CD4-positive, alpha-beta T cell treated with Interleukin-4 for 4 hours (primary cell): ENCODE data around the gene ATP2B3.
A peak's percentile ranks its signal among the peaks of the same experiment; 100 is the strongest.

ENCODE experiments used
- DNase-seq: peaks from one replicate; pipeline ENCODE4 v3.0.0-alpha.2; 2020

The ATP2B3 gene

DNA sequence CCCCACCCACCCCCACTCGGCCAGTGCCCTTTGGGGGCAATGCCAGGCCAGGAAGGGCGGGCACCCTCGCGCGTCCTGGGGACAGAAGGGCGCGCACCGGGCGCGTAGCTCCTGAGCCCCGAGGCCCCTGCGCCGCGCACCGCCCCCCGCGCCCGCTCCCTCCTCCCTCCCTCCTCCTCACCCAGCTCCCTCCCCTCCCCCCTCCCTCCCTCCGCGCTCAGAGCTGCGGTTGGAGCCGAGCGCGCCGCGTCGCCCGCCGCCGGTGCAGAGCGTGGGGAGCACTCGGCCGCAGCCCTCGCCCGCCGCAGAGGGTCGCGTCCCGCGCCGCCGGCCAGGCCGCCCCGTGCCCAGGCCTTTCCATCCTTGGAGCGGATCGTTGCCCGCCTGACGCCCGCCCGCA is at the start of gene ATP2B3:
Gene ATP2B3 (plus strand): TSS at position 220 of the 400 bp plus-strand sequence. CDS start 18,606 bp downstream, outside the sequence.
- DNase-seq = no peak

- DNase-seq = no peak
Measured at GRCh38 chrX:153468008-153468580, 49.3 kb upstream of the ATP2B3 start.

GRCh38 chrX:153469811-153470410 is 47.5 kb upstream of the ATP2B3 start:
- peak; percentile 0 for DNase-seq

- peak; percentile 87 for DNase-seq
Measured at GRCh38 chrX:153470411-153471363, 46.8 kb upstream of the ATP2B3 start, which contains the start of gene HAUS7. Gene HAUS7 (minus strand): TSS chrX:153470576. CDS start chrX:153470557, 19 bp downstream.

DNA sequence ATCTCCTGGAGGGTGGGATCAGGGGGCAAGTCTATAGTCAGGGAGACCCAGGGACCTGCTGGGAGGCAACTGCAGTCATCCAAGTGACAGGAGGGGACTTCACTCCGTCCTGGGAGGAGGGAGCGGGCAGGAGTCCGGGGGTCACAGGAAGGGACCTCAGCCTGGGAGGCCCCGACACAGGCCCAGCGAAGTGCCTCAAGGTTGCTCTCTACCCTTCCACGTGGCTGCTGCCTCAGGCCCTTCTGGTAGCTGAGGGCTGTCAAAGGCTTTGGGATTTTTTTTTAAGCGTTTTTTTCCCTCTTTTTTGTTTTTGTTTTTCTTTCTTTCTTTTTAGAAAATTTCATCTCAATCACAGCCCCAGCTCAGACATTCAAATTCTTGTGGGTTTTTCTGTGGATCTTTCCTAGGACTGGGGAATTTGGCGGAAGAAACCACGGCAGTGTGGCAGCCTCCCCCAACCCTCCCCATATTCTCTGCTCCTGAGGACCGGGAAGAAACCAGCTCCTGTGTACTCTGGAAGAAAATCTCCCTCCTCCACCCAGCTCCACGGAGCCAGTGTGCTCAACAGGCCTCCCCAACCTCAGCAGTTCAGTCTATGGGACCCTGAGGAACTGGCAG is 45.7 kb upstream of the ATP2B3 start:
- no peak for DNase-seq

DNA sequence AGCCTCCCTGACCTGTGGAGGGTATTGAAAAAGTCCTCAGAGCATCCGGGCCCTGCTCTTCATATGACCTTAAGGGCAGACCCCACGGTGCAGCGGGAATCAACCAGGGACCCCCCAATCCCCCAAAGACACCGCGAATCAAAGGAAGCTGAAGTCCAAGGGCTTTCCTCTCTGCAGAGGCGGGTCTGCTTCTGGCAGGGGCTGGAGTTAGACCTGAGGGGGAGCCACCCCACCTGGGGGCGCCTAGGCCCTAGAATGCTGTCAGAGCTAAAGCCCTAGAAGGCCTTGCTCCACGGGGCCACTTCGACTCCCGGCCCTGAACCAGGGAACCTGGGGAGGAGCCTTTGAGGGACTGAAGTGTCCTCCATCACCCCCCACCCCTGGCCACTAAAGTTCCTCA is 44.3 kb upstream of the ATP2B3 start:
- DNase-seq = no peak

GRCh38 chrX:153474266-153474665 is 43.2 kb upstream of the ATP2B3 start:
- no peak for DNase-seq

GRCh38 chrX:153474718-153475117 is 42.7 kb upstream of the ATP2B3 start:
- peak; percentile 30 for DNase-seq

DNA sequence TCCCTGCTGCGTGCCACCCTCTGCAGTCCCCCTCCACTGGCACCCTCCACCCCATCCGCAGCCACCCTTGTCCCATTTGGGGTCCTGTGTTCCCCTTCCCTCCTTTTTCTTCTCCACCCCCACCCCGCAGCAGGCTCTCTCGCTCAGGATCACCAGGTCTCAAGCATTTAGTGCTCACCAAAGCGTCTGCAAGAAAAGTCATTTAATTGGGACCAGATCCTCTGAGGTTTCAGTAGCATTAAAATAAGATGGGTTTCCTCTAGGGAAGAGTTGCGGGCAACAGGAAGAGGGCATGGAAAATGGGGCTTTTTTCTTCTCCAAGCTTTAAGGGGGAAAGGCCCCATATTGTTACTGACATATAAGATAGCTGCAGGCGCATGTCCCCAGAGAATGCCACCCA is 42.2 kb upstream of the ATP2B3 start:
- no peak for DNase-seq

- DNase-seq = no peak
Measured at GRCh38 chrX:153475751-153476281, 41.6 kb upstream of the ATP2B3 start.

DNA sequence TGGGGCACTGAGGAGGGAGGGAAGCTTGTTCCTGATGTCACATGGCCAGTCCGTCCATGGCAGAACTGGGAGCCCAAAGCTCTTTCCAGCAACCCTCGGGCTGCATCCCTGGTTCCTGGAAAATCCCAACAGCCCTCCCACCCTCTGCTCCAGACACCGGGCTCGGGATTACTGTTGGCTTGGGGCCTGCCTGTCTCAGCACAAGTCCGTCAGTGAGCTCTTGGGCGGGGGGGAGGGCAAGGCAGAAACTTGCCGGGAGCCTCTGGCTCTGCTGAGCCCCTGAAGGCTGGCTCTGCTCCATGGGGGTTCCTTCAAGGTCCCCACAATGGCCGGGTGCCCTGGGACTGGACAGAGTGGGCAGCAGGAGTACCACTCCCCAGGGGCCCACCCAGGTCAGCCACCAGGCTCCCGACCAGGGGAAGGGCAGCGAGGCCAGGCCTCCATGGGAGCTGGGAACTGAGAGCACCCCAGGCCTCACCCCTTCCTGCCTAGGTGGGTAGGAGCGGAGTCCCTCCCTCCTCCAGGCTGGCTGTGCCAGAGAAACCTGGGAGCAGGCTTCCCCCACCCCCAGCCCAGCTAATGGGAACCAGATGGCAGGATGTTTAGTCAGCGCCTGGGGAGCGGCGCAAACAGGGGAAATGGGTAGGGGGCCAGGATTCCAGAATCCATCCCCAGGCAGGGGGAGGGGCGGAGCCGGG is 40.6 kb upstream of the ATP2B3 start:
- DNase-seq = no peak

- no peak for DNase-seq
Measured at GRCh38 chrX:153477364-153477857, 40.0 kb upstream of the ATP2B3 start.

DNA sequence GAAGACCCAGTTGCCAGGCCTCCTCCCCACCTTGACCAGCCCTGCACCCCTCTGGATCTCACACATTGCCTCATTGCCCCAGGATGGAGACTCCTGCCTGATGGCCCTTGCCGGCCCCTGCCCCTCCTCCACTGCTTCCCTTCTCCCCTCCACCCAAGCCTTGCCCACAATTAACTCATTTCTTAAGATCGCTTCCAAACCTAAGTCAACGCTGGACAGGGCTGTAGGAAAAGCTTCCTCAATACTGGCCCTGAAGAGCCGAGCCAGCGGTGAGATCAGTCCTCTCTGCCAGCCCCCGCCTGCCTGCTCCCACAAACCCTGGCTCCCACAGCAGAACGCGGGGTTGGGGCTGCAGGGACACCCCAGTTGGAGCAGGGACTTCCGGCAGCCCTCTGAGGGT is 39.5 kb upstream of the ATP2B3 start:
- DNase-seq = no peak

DNA sequence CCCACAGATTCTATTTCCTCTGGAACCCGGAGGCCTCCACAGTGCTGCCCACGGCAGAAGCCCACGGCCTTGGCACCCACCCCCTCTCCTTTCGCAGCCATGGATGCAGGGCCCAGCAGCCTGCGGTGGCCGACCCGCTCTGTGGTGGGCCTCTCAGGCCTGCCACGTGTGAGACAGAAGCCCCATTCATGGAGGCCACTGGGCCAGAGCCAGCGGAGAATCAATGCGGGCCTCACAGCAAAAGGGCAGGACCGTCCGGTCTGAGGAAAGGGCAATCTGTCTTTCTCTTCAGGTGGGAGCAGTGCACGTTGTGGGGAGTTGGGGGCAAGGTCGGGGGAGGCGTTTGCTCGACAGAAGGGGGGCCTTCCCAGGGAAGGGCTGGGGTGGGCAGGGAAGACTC is 38.7 kb upstream of the ATP2B3 start:
- DNase-seq = no peak

DNA sequence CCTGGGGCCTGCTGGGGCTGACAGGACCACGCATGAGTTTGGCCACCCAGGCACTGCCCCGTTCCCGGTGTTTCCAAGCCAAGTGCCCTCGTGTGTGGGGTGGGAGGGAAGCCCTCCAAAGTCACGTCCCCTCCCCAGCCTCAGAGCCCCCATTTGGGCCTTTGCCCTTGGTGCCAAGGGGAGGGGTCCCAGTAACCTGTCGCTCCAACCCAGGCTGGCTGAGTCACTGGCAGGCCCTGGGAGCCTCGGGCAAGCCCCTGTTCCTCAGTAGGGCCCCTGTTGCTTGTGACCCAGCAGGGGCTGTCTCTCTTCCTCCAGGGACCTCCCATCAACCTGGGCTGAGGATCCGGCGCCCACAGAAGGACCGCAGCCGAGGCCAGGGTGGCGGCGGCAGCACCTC is 36.4 kb upstream of the ATP2B3 start:
- no peak for DNase-seq

- no peak for DNase-seq
Measured at GRCh38 chrX:153482376-153483015, 34.9 kb upstream of the ATP2B3 start.

GRCh38 chrX:153485396-153486080 is 31.9 kb upstream of the ATP2B3 start:
- DNase-seq = no peak

GRCh38 chrX:153486171-153486570 is 31.3 kb upstream of the ATP2B3 start:
- DNase-seq = no peak

DNA sequence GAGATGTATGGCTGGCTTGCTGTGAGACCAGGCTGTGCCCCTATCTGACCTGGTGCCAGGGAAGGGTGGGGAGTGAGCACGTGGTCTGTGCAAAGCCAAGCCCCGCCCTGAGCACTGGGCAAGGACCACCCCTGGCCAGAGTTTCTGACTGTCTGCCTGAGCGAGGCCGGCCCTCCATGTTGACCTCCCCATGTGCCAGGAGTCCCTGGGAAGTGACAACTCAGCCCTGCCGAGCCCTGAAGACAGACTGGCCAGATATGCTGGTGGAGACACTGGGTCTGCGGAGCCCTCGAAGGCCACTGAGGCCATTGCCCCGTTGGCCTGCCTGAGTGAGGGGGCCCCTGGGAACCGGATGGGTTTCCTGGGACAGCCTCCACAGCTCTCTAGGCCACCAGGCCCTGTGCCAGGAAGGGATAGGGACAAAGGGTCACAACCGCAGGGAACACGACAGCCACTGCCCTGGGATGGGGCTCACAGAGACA is 29.8 kb upstream of the ATP2B3 start:
- no peak for DNase-seq

- DNase-seq = no peak
Measured at GRCh38 chrX:153488231-153488914, 29.1 kb upstream of the ATP2B3 start.
